HCT116 (cell line): ENCODE measurements around the gene RYR3. TPM values are rescaled to one million over a fixed set of nuclear protein-coding genes. Genes with fewer than 3 reads are reported as not detected.

ENCODE experiments used
- ATAC-seq: fragments of 200-7000 bp; cut with Tn5 transposase; 2 replicates; pipeline ENCODE4 v1.9.1; 2020; ENCODE audit warnings: mild to moderate bottlenecking, moderate library complexity
- BruUV-seq: library from RNA; stranded (reverse); fragments of 400-500 nt; replicated peaks from 2 replicates; lab custom pipeline; 2021; lab: Mats Ljungman, UMichigan
- CTCF ChIA-PET: fragments of 300-600 bp; sonication (Branson Sonifier 250); formaldehyde crosslinking; loops from one replicate; lab custom pipeline; 2021; ENCODE audit warnings: antibody characterized with exemption; lab: Charles Lee
- POLR2A ChIA-PET: fragments of 300-600, 350-600 bp; sonication (Branson Sonifier 250); formaldehyde crosslinking; loops from one replicate; lab custom pipeline; 2021; ENCODE audit warnings: antibody characterized with exemption; lab: Charles Lee
- RAD21 ChIA-PET, 2 experiments: fragments of 300-600 bp; sonication (Branson Sonifier 250); formaldehyde crosslinking; loops; one replicate each; lab custom pipeline; 2023; ENCODE audit warnings: low total read pairs in 2 of 2; ENCODE audit not compliant: uncharacterized antibody in 2 of 2, unreplicated experiment in 2 of 2, low non-redundant PET in 1 of 2; lab: Charles Lee
- DNase-seq: peaks from one replicate; pipeline ENCODE4 v3.0.0-alpha.2; 2010; ENCODE audit warnings: low read depth, low spot score
- H2AFZ ChIP-seq: fragments of 200-600 bp; shearing (Covaris generic), sonication (generic); 2 replicates; pipeline ENCODE4 v1.6.1; 2017; ENCODE audit warnings: low read depth, mixed run types, mixed read lengths, antibody characterized with exemption, low read length; ENCODE audit not compliant: poor library complexity, severe bottlenecking
- H3K27ac ChIP-seq: 2 replicates; pipeline ENCODE4 v1.5.1; 2012; ENCODE audit warnings: low read depth, low read length
- H3K27me3 ChIP-seq: fragments of 200-600 bp; sonication (generic); 2 replicates; pipeline ENCODE4 v1.6.1; 2016; ENCODE audit warnings: mixed run types, low read length, mixed read lengths; ENCODE audit not compliant: insufficient read depth
- H3K36me3 ChIP-seq, 2 experiments: fragments of 200-500 bp in 1 of 2; fragments of 200-600 bp in 1 of 2; sonication (Bioruptor generic) in 1 of 2; sonication (generic) in 1 of 2; 2 replicates each; pipeline versions ENCODE4 v1.5.1 to v1.6.1; 2014 to 2016; ENCODE audit warnings: low read length in 2 of 2, inconsistent platforms in 1 of 2, mixed read lengths in 1 of 2, mixed run types in 1 of 2; ENCODE audit not compliant: insufficient read depth in 2 of 2, control insufficient read depth in 1 of 2
- H3K4me1 ChIP-seq, 2 experiments: fragments of 200-600 bp in 1 of 2; sonication (generic) in 1 of 2; 2 replicates each; pipeline versions ENCODE4 v1.5.1 to v1.6.1; 2012 to 2017; ENCODE audit warnings: low read length in 2 of 2, inconsistent platforms in 1 of 2, mild to moderate bottlenecking in 1 of 2, mixed read lengths in 1 of 2, mixed run types in 1 of 2, moderate library complexity in 1 of 2; ENCODE audit not compliant: insufficient read depth in 2 of 2, control insufficient read depth in 1 of 2
- H3K4me2 ChIP-seq: fragments of 200-600 bp; sonication (generic); 2 replicates; pipeline ENCODE4 v1.6.1; 2017; ENCODE audit warnings: mixed run types, low read length, mixed read lengths
- H3K4me3 ChIP-seq, 2 experiments: fragments of 200-600 bp in 1 of 2; sonication (generic) in 1 of 2; replicated peaks in 1 of 2; 2 replicates each; pipeline ENCODE4 v1.5.1; 2011 to 2016; ENCODE audit warnings: low read length in 2 of 2, control low read depth in 1 of 2, low read depth in 1 of 2, mild to moderate bottlenecking in 1 of 2, mixed read lengths in 1 of 2, mixed run types in 1 of 2
- H3K79me2 ChIP-seq: fragments of 200-600 bp; sonication (generic); 2 replicates; pipeline ENCODE4 v1.6.1; 2017; ENCODE audit warnings: mild to moderate bottlenecking, mixed run types, low read length, moderate library complexity, mixed read lengths; ENCODE audit not compliant: insufficient read depth
- H3K9ac ChIP-seq: fragments of 200-600 bp; sonication (generic); 2 replicates; pipeline ENCODE4 v1.6.1; 2016; ENCODE audit warnings: low read length, mixed read lengths
- H3K9me2 ChIP-seq: fragments of 200-600 bp; sonication (generic), shearing (Covaris generic); 2 replicates; pipeline ENCODE4 v1.6.1; 2017; ENCODE audit warnings: mixed run types, mild to moderate bottlenecking, moderate library complexity; ENCODE audit not compliant: insufficient read depth
- H3K9me3 ChIP-seq, 2 experiments: fragments of 200-500 bp in 1 of 2; fragments of 200-600 bp in 1 of 2; sonication (Bioruptor generic) in 1 of 2; sonication (generic) in 1 of 2; 2 replicates each; pipeline ENCODE4 v1.6.1; 2014 to 2017; ENCODE audit warnings: low read length in 2 of 2, mixed read lengths in 2 of 2, inconsistent platforms in 1 of 2, low read depth in 1 of 2, mild to moderate bottlenecking in 1 of 2, mixed run types in 1 of 2, moderate library complexity in 1 of 2; ENCODE audit not compliant: control insufficient read depth in 1 of 2, insufficient read depth in 1 of 2
- H4K20me1 ChIP-seq: fragments of 200-600 bp; sonication (generic), shearing (Covaris generic); 2 replicates; pipeline ENCODE4 v1.6.1; 2017; ENCODE audit warnings: mixed run types, mild to moderate bottlenecking, moderate library complexity; ENCODE audit not compliant: insufficient read depth
- CBX3 ChIP-seq: IDR thresholded peaks from 2 replicates; pipeline ENCODE4 v1.6.1; 2012; ENCODE audit warnings: low read depth
- CEBPB ChIP-seq: IDR thresholded peaks from 2 replicates; pipeline ENCODE4 v1.6.1; 2012; ENCODE audit warnings: low read depth
- EGR1 ChIP-seq: IDR thresholded peaks from 2 replicates; pipeline ENCODE4 v1.6.1; 2012; ENCODE audit warnings: low read depth
- ELF1 ChIP-seq: IDR thresholded peaks from 2 replicates; pipeline ENCODE4 v1.6.1; 2012; ENCODE audit warnings: low read depth, borderline replicate concordance
- EZH2 ChIP-seq: fragments of 200-600 bp; sonication (generic); IDR thresholded peaks from 2 replicates; pipeline ENCODE4 v1.6.1; 2017; ENCODE audit warnings: antibody characterized with exemption, mixed run types
- EZH2phosphoT487 ChIP-seq: fragments of 200-600 bp; IDR thresholded peaks from 2 replicates; pipeline ENCODE4 v1.6.1; 2018; ENCODE audit warnings: antibody characterized with exemption, borderline replicate concordance
- FOSL1 ChIP-seq: IDR thresholded peaks from 2 replicates; pipeline ENCODE4 v1.6.1; 2012; ENCODE audit warnings: low read depth
- JUND ChIP-seq: IDR thresholded peaks from 2 replicates; pipeline ENCODE4 v1.6.1; 2012
- POLR2A ChIP-seq: IDR thresholded peaks from 2 replicates; pipeline ENCODE4 v1.7.0; 2011; ENCODE audit warnings: borderline replicate concordance; ENCODE audit not compliant: insufficient read depth, insufficient read length; ENCODE audit errors: extremely low read depth
- RAD21 ChIP-seq: IDR thresholded peaks from 2 replicates; pipeline ENCODE4 v1.6.1; 2012; ENCODE audit warnings: low read depth, mild to moderate bottlenecking
- REST ChIP-seq: IDR thresholded peaks from 2 replicates; pipeline ENCODE4 v1.6.1; 2012; ENCODE audit warnings: low read depth
- SIN3A ChIP-seq: IDR thresholded peaks from 2 replicates; pipeline ENCODE4 v1.6.1; 2012; ENCODE audit warnings: low read depth
- SP1 ChIP-seq: IDR thresholded peaks from 2 replicates; pipeline ENCODE4 v1.6.1; 2012; ENCODE audit warnings: low read depth
- SRF ChIP-seq: IDR thresholded peaks from 2 replicates; pipeline ENCODE4 v1.6.1; 2012; ENCODE audit warnings: low read depth
- TCF7L2 ChIP-seq: IDR thresholded peaks from 2 replicates; pipeline ENCODE4 v1.7.0; 2011; ENCODE audit warnings: borderline replicate concordance, inconsistent platforms; ENCODE audit not compliant: insufficient read depth, insufficient read length; ENCODE audit errors: extremely low read depth
- YY1 ChIP-seq: IDR thresholded peaks from 2 replicates; pipeline ENCODE4 v1.6.1; 2011; ENCODE audit warnings: low read length, low read depth, moderate library complexity, mild to moderate bottlenecking; ENCODE audit not compliant: insufficient replicate concordance; ENCODE audit errors: extremely low read depth
- ZFX ChIP-seq: fragments of 450-650 bp; IDR thresholded peaks from 2 replicates; pipeline ENCODE4 v1.6.1; 2017
- ZNF274 ChIP-seq: fragments of 200-500 bp; sonication (Bioruptor generic); IDR thresholded peaks from 2 replicates; pipeline ENCODE4 v1.6.1; 2014; ENCODE audit warnings: mild to moderate bottlenecking, low read depth, low read length, inconsistent platforms
- intact Hi-C: fragments of 100-400 bp; cut with micrococcal nuclease; formaldehyde crosslinking; loops from 2 replicates; pipeline ENCODE4 v1.10.0; 2022
- total RNA-seq: library from RNA; stranded (reverse); gene quantifications from one replicate; pipeline ENCODE4 v1.2.1, GENCODE V29; 2021; ENCODE audit not compliant: unreplicated experiment
- TF ChIP-seq, protein P1 (sequence below): IDR thresholded peaks from 2 replicates; pipeline ENCODE4 v1.6.1; 2012

Gene RYR3
- total RNA-seq, 1 experiment from 2014 or later = not detected

GRCh38 chr15:33489335-33489734 lies 178.6 kb downstream of the RYR3 start:
- BruUV-seq = no TSS peak

DNA sequence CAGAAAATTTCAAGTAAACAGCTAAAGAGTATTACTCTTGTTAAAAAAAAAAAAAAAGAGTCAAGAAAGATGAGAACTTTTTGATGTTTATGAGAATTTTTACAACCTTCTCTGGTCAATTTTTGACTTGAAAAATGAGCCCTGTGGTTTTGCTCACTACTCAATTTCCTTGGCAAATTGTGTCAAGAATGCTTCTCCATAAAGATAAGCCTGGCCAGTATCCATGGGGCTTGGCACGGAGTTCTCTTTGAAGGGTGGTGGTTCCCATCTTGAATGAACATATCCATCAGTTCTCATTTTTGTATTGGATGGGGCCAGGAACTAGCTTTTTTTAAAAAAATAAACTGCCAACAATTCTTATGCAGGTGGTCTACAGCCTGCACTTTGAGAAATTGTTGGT lies 179.9 kb downstream of the RYR3 start:
- CTCF ChIA-PET = no interaction called here
- H3K36me3 ChIP-seq = no peaks in the 10 kb centered on the region
- RAD21 ChIA-PET = no interaction called here

More at GRCh38 chr15:33489335-33489734, 178.6 kb downstream of the RYR3 start:
- Histone ChIP-seq H3K4me1 (no peaks in the 10 kb centered on the region), H3K79me2 (no peaks in the 10 kb centered on the region), H2AFZ (no peak overlapping the region)
- RAD21 ChIA-PET = no interaction called here
- TF ChIP-seq SRF (no peak), EGR1 (no peak), EZH2phosphoT487 (no peak), ELF1 (no peak), TCF7L2 (no peak), RAD21 (no peak), CBX3 (no peak), JUND (no peak), ZFX (no peak), YY1 (no peak), ZNF274 (no peak), POLR2A (no peak), SP1 (no peak)
- TF ChIP-seq, all 23 proteins: peak for 0
- H3K9me2 ChIP-seq = no peaks in the 10 kb centered on the region
- H3K4me2 ChIP-seq = no peak overlapping the region
- ATAC-seq = no peak
- POLR2A ChIA-PET = no interaction called here
- H3K27ac ChIP-seq = no peak overlapping the region
- no peak for DNase-seq
- no peaks in the 10 kb centered on the region for H3K36me3 ChIP-seq
- intact Hi-C loops = no loop called here
- CTCF ChIA-PET = no interaction called here
- H3K27me3 ChIP-seq = peaks cover 39% of the 10 kb centered on the region
- no peaks in the 10 kb centered on the region for H4K20me1 ChIP-seq
- no peak overlapping the region for H3K9ac ChIP-seq
- H3K9me3 ChIP-seq = no peaks in the 10 kb centered on the region
- no peak overlapping the region for H3K4me3 ChIP-seq

More for the DNA sequence above, 179.9 kb downstream of the RYR3 start:
- no peak for ATAC-seq
- Histone ChIP-seq H3K4me3 (no peak overlapping the region), H2AFZ (no peak overlapping the region)
- TF ChIP-seq YY1 = no peak
- no peak for TF ChIP-seq CBX3
- no peak for TF ChIP-seq FOSL1
- TF ChIP-seq ZNF274 = no peak
- TF ChIP-seq RAD21 = no peak
- TF ChIP-seq ZFX = no peak
- no peak for TF ChIP-seq EZH2
- no peak for TF ChIP-seq CEBPB
- no peak for TF ChIP-seq TCF7L2
- TF ChIP-seq, protein P1, sequence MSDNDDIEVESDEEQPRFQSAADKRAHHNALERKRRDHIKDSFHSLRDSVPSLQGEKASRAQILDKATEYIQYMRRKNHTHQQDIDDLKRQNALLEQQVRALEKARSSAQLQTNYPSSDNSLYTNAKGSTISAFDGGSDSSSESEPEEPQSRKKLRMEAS = no peak
- TF ChIP-seq SIN3A = no peak
- TF ChIP-seq POLR2A = no peak
- TF ChIP-seq JUND = no peak
- TF ChIP-seq REST = no peak
- TF ChIP-seq, all 23 proteins: peak for 0
- Histone ChIP-seq H3K27ac (no peak overlapping the region), H3K9me3 (no peaks in the 10 kb centered on the region), H3K4me2 (no peak overlapping the region), H4K20me1 (no peaks in the 10 kb centered on the region), H3K9me2 (no peaks in the 10 kb centered on the region), H3K27me3 (peaks cover 48% of the 10 kb centered on the region), H3K9ac (no peak overlapping the region), H3K4me1 (no peaks in the 10 kb centered on the region), H3K79me2 (no peaks in the 10 kb centered on the region)
- POLR2A ChIA-PET = no interaction called here
- BruUV-seq = no TSS peak
- intact Hi-C loops = no loop called here
- no peak for DNase-seq
